Activated T-cell treated with anti-CD3 and anti-CD28 coated beads for 48 hours (primary cell): Measurements from ENCODE around the gene AK9.

Experiments
- DNase-seq: peaks from one replicate; pipeline ENCODE4 v3.0.0-alpha.2; 2020; ENCODE audit warnings: low read depth

Gene AK9

GRCh38 chr6:109456710-109457561 lies 234.1 kb downstream of the AK9 start:
- no peak for DNase-seq

GRCh38 chr6:109456111-109456583 lies 234.9 kb downstream of the AK9 start:
- DNase-seq: no peak

GRCh38 chr6:109455437-109456110 lies 235.4 kb downstream of the AK9 start, which contains the start of gene MICAL1:
TSS of gene MICAL1 (minus strand) at chr6:109455772. CDS start at chr6:109454196, 1,576 bp downstream.
- peak; percentile 53 for DNase-seq

GRCh38 chr6:109454496-109455436 lies 236.2 kb downstream of the AK9 start:
- DNase-seq: peak; percentile 49

DNA sequence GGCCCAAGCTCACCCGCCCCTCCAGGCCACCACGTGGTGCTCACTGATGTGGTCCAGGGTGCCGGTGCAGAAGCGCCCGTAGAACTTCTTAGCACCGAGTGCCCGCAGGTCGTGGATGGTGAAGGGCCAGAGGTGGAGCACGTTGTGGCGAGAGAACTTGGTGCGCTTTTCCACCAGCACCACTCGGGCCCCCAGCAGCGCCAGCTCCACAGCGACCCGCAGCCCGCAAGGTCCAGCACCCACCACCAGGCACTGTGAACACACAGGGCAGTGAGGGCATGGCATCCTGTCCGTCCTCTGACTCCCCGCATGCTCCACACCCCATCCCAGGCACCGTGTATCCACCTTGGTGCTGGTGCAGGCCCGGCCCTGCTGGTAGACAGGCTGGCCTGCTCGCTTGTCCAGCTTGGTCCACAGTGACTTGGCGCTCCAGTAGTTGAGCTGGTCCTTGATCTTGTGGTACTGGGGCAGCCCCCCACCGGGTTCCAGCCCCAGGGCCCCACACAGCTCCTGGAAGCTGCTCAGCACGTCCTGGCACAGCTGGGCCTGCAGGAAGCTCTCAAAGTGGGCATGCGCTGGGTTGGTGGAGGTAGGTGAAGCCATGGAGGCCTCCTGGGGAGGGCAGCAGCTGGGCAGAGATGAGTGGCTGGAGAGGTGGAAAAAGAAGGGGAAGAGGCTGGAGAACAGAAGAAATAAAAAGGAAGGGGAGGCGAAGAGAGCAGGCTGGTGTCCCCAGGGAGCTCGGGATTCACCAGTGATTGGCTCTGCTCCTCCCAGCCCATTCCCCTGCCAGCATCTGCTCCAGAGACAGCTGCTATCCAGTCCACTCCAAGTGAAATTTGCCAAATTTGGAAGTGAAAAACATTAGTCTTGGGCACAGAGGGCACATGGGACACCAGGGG lies 237.2 kb downstream of the AK9 start:
- DNase-seq: no peak

DNA sequence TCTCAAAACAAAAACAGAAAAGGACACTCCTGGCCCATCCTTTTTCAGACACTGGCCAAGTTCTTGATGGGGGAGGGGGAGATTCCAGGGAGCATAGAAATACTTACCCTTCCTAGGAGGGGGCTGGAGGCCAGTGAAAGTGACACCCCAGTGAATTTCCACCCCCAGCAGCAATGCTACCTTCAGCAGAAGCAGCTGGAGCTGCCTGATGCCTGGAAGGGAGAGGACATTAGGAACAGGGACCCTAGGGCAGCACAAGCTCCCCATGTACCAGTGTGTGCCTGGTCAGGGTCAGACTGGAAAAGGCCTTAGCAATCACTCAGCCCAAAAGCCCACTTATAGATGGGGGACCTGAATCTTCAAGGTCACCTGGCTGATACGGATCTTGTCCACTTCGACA lies 237.8 kb downstream of the AK9 start:
- no peak for DNase-seq

- DNase-seq: no peak
Measured at GRCh38 chr6:109452181-109452580, 238.8 kb downstream of the AK9 start.

DNA sequence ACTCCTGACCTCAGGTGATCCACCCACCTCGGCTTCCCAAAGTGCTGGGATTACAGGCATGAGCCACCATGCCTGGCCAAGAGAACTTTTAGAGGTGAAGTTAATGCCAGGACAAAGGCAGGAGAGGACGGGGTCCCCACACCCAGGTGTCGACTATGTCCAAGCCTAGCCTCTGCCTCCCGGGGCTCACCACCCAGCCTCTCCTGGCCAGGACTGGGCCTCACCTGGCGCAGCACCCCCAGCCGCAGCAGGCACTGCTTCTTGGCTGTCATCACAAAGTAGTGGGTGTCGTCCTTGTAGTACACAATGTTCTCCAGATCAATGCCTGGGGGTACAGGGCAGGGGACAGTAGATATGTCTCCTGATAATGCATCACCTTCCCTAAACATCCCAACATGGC lies 239.6 kb downstream of the AK9 start:
- DNase-seq: no peak

- DNase-seq: no peak
Measured at GRCh38 chr6:109450801-109451200, 240.2 kb downstream of the AK9 start.

- DNase-seq: no peak
Measured at GRCh38 chr6:109449795-109450673, 241.0 kb downstream of the AK9 start.

- DNase-seq: no peak
Measured at GRCh38 chr6:109449064-109449794, 241.8 kb downstream of the AK9 start.

DNA sequence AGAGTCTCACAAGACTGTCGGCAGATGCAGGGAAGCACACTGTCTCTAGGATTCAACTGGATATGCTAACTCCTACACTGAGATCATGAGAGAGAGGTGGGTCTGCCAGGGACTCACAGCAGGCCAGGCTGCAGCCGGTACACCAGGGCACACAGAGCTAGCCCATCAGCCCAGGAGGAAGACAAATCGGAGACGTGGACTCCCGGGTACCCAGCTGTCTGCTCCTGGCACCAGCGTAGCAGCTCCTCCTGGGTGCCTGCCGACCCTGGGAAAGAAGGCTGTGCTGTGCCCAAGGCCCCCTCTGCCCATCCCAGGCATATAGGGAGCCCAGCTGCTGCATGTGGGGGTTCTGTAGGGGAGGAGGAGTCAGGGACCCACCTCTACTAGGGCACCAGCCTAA lies 242.4 kb downstream of the AK9 start:
- no peak for DNase-seq

DNA sequence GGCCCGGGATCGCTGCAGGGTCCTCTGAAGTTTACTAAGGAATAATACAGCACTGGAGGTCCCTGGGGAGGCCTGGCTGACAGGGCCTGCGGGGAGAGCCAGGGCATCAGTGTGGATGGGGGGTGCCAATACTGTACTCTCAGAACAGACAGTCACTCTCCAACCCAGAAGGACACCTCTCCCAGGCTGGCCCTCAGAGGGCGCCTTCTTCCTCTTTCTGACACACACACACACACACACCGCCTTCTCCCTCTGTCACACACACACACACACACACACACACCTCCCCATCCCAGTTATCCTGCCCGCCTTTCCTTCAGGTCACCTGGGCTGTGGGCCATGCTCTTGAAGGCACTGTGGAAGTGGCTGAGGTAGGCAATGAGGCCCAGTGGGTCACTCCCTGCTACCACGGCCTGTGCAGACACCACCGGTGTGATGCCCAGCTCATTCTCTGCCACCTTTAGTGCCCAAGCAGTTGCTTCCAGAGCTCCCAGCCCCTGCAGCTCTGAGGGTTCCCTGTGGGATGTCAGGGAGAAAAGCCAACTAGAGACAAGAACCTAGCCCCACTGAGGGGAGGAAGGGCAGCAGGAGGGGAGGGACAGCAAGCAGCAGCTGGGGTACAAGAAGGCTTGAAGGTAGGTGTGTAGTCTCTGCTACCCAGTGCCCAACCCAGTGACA lies 243.0 kb downstream of the AK9 start:
- DNase-seq: no peak

GRCh38 chr6:109447087-109447486 lies 243.9 kb downstream of the AK9 start:
- DNase-seq: no peak

GRCh38 chr6:109446541-109446940 lies 244.5 kb downstream of the AK9 start:
- DNase-seq: no peak

GRCh38 chr6:109446072-109446471 lies 244.9 kb downstream of the AK9 start:
- DNase-seq: no peak

GRCh38 chr6:109445382-109445781 lies 245.6 kb downstream of the AK9 start:
- DNase-seq: no peak

GRCh38 chr6:109443425-109443950 lies 247.5 kb downstream of the AK9 start:
- no peak for DNase-seq
